HG02759 (cell line): ENCODE results near the gene FHIT.

ENCODE experiments used
- ATAC-seq: cut with Tn5 transposase; IDR thresholded peaks from one replicate; pipeline ENCODE4 v1.9.1; 2021; ENCODE audit warnings: mild to moderate bottlenecking, moderate library complexity; ENCODE audit not compliant: unreplicated experiment

Gene FHIT

GRCh38 chr3:60779637-60780036 is 471.6 kb downstream of the FHIT start:
- ATAC-seq, result no peak

DNA sequence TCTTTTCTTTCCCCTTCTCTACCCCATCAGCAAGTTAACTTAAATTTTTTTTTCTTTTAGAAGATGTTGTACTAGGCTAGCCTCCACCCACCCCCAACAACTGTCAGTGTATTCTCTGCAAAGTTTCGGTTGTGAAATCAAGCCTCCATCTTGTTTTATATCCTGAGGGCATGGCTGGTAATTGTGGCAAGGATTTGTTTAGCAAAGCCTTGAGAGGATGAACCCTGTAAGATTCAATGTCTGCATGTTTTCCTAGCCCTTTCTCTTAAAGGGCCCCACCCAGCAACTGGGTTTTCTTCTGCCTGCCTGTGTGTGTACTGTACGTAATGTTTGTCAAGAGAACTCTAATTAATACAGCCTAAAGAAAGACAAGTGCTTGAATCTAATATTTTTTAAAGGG is 475.3 kb downstream of the FHIT start:
- no peak for ATAC-seq

GRCh38 chr3:60774617-60775016 is 476.6 kb downstream of the FHIT start:
- no peak for ATAC-seq

- no peak for ATAC-seq
Measured at GRCh38 chr3:60772584-60772983, 478.7 kb downstream of the FHIT start.

- ATAC-seq, result no peak
Measured at GRCh38 chr3:60771766-60772165, 479.5 kb downstream of the FHIT start.

DNA sequence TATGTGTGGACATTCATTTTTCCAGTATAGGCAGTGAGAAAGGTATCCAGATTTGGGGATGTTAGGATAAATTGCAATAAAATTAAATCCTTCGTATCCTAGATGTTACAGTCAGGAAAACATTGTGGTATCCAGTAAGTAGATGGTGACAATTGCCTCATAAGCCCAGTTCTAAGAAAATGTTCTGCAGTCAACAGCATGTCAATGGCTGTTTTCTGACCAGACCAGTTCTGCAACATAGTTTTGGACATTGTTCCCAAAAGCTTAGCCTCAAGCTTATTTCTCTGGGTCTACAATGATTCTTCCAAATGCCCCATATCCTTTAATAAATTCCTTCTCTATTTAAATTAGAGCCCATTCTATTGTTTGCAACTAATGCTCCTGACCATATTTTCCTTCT is 480.7 kb downstream of the FHIT start:
- ATAC-seq, result no peak

DNA sequence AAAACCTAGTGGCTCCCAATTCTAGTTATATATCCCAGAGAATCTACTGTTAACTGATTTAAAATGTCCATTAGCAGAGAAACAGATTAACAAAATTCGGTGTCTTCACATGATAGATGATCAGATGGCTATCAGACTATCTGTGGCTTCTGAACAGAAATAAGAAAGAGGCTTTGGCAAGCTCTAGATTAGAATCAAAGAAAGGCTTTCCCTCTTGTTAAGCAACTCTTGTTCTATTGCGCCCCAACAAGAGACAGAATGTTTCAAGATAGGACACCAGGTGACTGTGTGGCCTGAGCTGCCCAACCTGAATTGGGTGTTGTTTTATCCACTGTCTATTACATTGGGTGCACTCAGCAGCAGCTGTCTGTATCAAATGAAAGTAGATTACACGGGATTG is 483.7 kb downstream of the FHIT start:
- no peak for ATAC-seq

DNA sequence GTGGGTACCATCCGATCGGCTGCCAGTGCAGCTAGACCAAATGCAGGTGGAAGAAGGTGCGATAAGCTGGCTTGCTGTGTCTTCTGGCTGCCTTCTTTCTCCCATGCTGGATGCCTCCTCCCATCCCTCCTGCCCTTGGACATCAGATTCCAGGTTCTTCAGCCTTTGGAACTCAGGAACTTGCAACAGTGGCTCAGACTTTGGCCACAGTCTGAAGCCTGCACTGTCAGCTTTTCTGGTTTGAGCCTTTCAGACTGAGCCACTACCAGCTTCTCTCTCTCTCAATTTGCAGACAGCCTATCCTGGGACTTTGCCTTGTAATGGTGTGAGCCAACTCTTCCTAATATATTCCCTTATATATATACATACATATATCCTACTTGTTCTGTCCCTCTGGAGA is 485.5 kb downstream of the FHIT start:
- no peak for ATAC-seq

DNA sequence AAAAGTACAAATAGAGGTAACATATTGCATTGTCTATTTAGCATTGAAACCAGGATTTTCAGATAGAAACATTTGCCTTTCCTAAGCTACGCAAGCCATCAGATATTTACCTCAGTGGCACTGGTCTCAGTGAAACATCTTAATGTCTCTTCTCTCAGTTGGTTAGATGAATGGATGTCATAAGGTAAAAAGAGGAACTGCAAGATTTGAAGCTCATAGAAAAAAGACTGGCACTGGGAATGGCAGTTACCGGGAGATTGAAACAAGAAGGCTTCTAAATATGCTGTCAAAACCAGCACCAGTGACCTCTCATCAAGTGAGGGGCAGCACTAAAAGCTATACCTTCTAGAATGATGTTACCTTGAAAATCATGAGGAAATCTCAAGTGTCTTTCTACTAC is 486.4 kb downstream of the FHIT start:
- no peak for ATAC-seq

DNA sequence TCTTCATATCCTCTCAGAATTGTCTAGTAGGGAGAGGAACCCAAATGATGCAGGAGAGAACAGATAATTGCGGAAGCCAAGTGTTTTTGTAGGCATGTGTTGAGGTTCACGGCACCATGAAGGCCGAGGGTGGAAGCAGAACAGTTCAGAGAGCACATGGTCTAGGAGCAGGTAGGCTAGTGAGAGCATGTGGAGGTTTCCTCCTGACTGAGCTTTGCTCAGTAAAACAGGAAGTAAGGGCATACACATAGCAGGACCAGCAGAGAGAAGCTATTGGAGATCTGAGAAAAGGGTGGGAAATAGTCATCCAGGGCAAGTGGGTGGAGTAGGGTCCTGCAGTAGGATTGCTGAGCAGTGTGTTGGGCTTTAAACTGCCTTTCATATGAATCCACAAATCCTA is 491.1 kb downstream of the FHIT start:
- no peak for ATAC-seq

GRCh38 chr3:60759439-60759838 is 491.8 kb downstream of the FHIT start:
- no peak for ATAC-seq

- no peak for ATAC-seq
Measured at GRCh38 chr3:60758831-60759230, 492.4 kb downstream of the FHIT start.

- ATAC-seq, result no peak
Measured at GRCh38 chr3:60758171-60758570, 493.1 kb downstream of the FHIT start.

- no peak for ATAC-seq
Measured at GRCh38 chr3:60757724-60758123, 493.5 kb downstream of the FHIT start.

DNA sequence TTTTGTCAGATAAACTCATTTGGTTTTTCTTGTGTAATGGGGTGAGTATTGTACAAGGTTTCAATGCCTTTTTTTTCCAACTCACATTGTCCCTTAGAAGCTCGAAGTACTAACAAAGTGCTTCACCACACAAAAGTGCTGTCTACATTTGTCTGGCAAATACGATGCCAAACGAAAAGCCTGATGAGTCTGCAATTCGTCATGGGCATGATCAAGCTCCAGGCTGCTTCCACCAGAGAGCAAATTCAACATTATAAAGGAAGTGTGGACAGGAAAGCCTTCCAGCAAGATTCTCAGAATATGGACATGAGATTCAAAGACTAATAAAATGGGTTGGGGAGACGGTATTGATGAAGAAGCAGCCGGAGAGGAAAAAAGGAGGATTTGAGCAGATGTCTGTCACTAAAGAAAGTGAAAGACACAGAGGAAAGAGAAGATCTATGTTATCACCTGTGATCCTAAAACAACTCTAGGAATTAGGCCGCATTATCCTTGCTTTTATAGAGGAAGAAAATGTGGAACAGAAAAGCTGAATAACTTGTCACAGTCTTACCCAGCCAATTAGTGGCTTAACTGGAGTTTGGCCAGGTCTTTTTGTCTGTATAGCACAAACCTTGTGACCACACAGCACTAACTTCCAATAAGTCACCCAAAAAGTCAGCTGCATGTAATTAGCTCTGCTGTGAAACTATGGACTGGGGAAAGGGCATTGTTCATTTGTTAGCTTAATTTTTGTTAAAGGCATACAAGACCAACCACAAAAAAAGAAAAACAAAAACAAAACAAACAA is 494.8 kb downstream of the FHIT start:
- ATAC-seq, result no peak

DNA sequence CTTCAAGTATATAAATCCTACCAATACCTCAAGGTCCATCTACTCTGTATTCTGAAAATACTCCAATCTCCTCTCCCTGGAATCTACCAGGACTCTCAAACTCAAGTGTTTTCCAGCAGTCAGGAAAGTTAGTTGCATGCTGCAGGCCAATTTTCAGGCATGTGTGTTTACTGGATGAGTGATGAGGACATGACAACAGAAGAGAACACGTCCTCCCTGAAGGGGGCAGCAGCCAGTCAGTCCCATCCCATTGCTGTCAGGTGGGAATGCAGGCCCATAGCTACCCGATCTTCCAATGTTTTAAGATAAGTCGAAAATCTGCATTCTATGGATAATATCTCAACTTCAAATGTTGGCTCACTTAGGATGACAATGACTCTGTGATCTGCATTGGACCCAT is 496.2 kb downstream of the FHIT start:
- no peak for ATAC-seq

DNA sequence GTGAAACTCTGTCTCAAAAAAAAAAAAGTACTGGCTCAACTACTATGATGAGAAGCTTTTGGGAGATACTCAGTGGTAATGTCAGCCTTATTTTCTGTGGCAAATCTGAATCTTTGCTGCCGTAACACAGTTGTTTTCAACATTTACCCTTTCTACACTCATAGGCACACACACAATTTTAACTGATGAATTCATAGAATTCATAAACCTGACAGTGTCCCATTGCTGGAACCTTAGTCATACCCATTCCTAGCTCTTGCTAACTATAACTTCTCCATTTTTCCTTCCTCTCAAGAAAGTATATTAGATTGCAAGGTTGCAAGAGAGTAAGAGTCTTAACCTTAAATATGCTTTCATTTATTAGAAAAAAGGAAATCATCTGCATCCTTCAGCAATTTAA is 496.6 kb downstream of the FHIT start:
- no peak for ATAC-seq

DNA sequence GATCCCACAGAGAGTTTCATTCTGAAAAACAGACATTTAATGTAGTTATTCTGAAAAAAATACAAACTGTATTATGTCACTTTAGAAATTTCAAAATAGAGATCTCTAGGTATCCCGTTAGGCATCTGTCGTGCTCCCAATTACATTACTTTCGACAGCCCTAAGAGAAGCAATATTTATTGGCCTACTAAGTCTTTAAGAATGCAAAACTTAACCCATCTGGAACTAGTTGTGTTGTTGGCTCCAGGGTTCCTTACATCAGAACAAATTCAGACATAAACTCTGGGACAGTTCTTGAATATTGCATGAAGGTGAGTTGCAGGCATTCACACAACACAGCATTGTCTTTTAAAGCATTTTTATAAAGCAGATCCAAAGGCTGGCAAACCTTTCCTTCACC is 498.4 kb downstream of the FHIT start:
- no peak for ATAC-seq

DNA sequence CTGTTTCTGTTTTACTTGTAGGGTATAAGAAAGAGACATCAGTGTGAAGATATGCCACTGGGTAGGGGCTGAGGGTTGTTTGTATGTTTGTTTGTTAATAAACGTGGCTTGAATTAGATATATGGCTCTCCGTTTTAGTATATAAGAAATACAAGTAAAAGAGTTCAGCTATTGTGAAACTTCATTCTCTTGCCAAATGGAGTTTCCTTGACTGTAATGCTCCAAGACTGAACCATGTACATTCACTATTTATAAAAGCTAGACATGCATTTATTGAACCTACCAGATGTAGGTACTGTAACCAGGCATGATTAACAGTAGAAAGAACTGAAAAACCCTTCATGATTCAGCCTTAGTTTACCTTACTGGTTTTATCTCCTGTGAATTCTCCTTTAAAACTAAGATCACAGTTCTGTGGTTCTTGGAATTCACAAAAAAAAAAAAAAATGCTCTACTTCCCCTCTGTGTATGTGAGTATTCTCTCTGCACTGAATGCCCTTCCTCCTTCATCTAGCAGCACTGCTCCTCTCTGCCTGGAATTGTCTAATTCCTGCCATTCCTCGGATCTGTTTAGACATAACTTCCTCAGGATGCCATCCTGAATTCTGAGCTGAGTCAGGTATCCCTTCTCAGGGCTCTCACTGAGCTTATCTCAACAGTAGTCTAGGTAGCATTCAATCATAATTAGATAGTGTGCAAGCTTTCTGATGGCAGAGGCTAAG is 504.4 kb downstream of the FHIT start:
- ATAC-seq, result no peak

- ATAC-seq, result no peak
Measured at GRCh38 chr3:60746043-60746638, 505.1 kb downstream of the FHIT start.

- no peak for ATAC-seq
Measured at GRCh38 chr3:60743631-60744164, 507.6 kb downstream of the FHIT start.

DNA sequence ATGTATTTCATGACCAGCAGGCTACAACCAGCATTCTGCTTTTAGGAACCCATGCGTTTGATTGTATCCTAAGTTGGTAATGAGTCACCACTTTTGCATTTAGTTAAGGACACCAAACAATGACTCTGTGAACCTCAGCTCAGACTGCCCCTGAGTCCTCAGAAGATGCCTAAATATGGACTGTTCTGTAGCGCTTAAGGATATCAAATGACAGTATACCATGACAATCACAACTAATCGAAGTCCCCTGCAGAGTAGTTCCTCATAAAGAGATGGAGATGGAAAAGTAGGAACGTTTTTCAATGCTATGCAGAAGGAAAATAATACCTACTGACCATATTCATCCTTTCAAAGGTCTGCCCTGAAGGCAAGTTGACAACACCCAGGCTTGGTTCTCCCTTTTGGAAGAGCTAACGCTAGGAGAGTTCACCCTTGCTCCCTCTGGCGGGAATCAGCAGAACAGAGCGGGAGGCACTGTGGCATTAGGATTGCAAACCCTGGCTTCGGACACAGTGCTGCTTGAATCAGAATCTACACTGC is 508.6 kb downstream of the FHIT start:
- no peak for ATAC-seq
